Left lung (tissue), 10 donors: ENCODE results near the gene SLU7. TPM values are rescaled to one million over a fixed set of nuclear protein-coding genes. Genes with fewer than 3 reads are reported as not detected.
A peak's percentile ranks its signal among the peaks of the same experiment; 100 is the strongest.

ENCODE experiments used
- ATAC-seq: fragments of 200-7000 bp; cut with Tn5 transposase; one replicate; pipeline ENCODE4 v1.9.1; 2020; ENCODE audit warnings: moderate library complexity
- DNase-seq, 4 donors: peaks; one replicate each; pipeline ENCODE4 v3.0.0-alpha.2; 2013 to 2020
- H3K27ac ChIP-seq, 2 donors: fragments of 200-600 bp; sonication (generic) in 1 of 2; one replicate each; pipeline versions ENCODE4 v1.5.0 to v1.8.0; 2020 to 2021
- H3K27me3 ChIP-seq, 2 donors: fragments of 200-600 bp; sonication (generic) in 1 of 2; one replicate each; pipeline versions ENCODE4 v1.5.0 to v1.8.0; 2020 to 2021
- H3K36me3 ChIP-seq, 2 donors: fragments of 200-600 bp; sonication (generic) in 1 of 2; one replicate each; pipeline versions ENCODE4 v1.5.0 to v1.8.0; 2020 to 2021
- H3K4me1 ChIP-seq, 2 donors: fragments of 200-600 bp; one replicate each; pipeline ENCODE4 v1.8.0; 2021
- H3K4me3 ChIP-seq, 2 donors: fragments of 200-600 bp; sonication (generic) in 1 of 2; one replicate each; pipeline versions ENCODE4 v1.5.0 to v1.8.0; 2020 to 2021; ENCODE audit warnings: mild to moderate bottlenecking in 1 of 2
- H3K9me3 ChIP-seq, 2 donors: fragments of 200-600 bp; sonication (generic) in 1 of 2; one replicate each; pipeline versions ENCODE4 v1.5.0 to v1.8.0; 2020 to 2021
- CTCF ChIP-seq, 2 donors: fragments of 200-600 bp; sonication (generic) in 1 of 2; IDR thresholded peaks; one replicate each; pipeline versions ENCODE4 v1.5.0 to v1.8.0; 2021; ENCODE audit warnings: antibody characterized with exemption in 2 of 2
- intact Hi-C, 2 donors: fragments of 100-400 bp; cut with DNase I; formaldehyde crosslinking; loops; one replicate each; pipeline versions ENCODE4 v1.11.2 to v1.14.2; 2022
- polyA plus RNA-seq, 6 donors: library from polyadenylated mRNA; unstranded; fragments of 120-200 nt; gene quantifications; one replicate each; pipeline ENCODE4 v1.2.1, GENCODE V29; 2013; ENCODE audit not compliant: insufficient read length in 6 of 6
- total RNA-seq, 2 donors: library from RNA; stranded (reverse); fragmentation: NEBNext Ultra II Directional; extraction: Animal tissue kit (Norgen Biotek cat#: 25700); gene quantifications; one replicate each; pipeline ENCODE4 v1.2.1, GENCODE V29; 2021
- donor health status: DM: no; HTN: yes; CAD: no.
- donor health status: DM: no; HTN: no; CAD: no.

SLU7 gene
- total and polyA plus RNA-seq, 8 donors = 36.1 to 74.1 (median 58.5) TPM

DNA sequence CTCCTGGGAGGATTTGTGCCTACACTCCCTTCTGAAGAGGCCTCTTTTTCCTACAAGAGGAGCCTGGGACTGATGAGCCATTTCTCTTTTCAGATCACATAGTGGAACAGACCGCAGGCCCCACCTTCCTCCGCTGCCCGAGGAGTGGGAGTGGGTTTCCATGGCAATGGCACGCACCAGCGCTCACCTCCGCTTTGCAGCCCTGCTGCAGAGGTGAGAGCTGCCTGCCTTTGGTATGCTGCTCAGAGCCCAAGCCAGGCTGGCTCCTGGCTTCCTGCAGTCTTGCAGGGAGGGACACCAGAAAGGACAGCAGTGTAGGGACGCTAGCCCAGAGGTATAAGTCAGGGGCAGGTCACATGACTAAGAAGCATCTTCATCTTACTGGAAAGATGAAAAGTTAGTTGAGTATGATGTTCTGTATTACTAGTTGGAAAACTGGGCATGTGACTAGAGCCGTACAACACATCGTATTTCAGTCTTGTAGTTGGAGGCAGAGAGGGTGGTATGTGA lies 15.2 kb upstream of the SLU7 start:
- Histone ChIP-seq H3K27ac (no peak overlapping the region), H3K4me1 (peaks cover 7% of the 10 kb centered on the region in 2 donors), H3K36me3 (no peaks in the 10 kb centered on the region), H3K9me3 (no peaks in the 10 kb centered on the region), H3K4me3 (no peak overlapping the region), H3K27me3 (no peaks in the 10 kb centered on the region)
- intact Hi-C loops = no loop called here
- DNase-seq = peak in 1 of 4 donors; percentile 78
- no peak for TF ChIP-seq CTCF (IDR thresholded peaks at IDR 0.05)
- ATAC-seq = peak; percentile 61

- H3K36me3 ChIP-seq = no peaks in the 10 kb centered on the region
- ATAC-seq = no peak
- no peak for DNase-seq
- no peak for TF ChIP-seq CTCF (IDR thresholded peaks at IDR 0.05)
- no peak overlapping the region for H3K27ac ChIP-seq
- intact Hi-C loops = no loop called here
- H3K9me3 ChIP-seq = no peaks in the 10 kb centered on the region
- no peaks in the 10 kb centered on the region for H3K27me3 ChIP-seq
- no peak overlapping the region for H3K4me3 ChIP-seq
- H3K4me1 ChIP-seq = no peaks in the 10 kb centered on the region
Measured at GRCh38 chr5:160432787-160433186, 13.9 kb upstream of the SLU7 start.

- H3K9me3 ChIP-seq = no peaks in the 10 kb centered on the region
- TF ChIP-seq CTCF (IDR thresholded peaks at IDR 0.05) = no peak
- no peak overlapping the region for H3K27ac ChIP-seq
- intact Hi-C loops = no loop called here
- H3K4me1 ChIP-seq = no peaks in the 10 kb centered on the region
- ATAC-seq (no peak), DNase-seq (no peak)
- H3K27me3 ChIP-seq = no peaks in the 10 kb centered on the region
- H3K4me3 ChIP-seq = no peak overlapping the region
- H3K36me3 ChIP-seq = no peaks in the 10 kb centered on the region
Measured at GRCh38 chr5:160432196-160432595, 13.3 kb upstream of the SLU7 start.

DNA sequence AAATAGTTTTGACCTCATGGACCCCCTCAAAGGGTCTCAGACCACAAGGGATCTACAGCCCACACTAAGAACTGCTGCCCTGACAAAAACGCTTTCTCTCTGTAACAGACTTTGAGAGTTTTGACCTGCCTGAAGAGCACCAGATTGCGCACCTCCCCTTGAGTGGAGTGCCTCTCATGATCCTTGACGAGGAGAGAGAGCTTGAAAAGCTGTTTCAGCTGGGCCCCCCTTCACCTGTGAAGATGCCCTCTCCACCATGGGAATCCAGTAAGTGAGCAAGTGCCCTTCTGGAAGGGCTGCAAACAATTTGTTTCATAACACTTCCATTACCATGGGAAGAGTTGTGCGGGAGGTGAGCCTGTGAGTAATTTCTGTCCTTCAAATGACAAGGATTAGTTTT lies 8.7 kb upstream of the SLU7 start:
- Histone ChIP-seq H3K27me3 (no peaks in the 10 kb centered on the region), H3K4me1 (peaks cover 0 to 18% of the 10 kb centered on the region in 2 donors), H3K9me3 (no peaks in the 10 kb centered on the region), H3K27ac (no peak overlapping the region), H3K4me3 (no peak overlapping the region), H3K36me3 (no peaks in the 10 kb centered on the region)
- ATAC-seq = peak; percentile 80
- TF ChIP-seq CTCF (IDR thresholded peaks at IDR 0.05) = no peak
- intact Hi-C loops = no loop called here
- peak in 2 of 4 donors; percentile 40 to 69 for DNase-seq

DNA sequence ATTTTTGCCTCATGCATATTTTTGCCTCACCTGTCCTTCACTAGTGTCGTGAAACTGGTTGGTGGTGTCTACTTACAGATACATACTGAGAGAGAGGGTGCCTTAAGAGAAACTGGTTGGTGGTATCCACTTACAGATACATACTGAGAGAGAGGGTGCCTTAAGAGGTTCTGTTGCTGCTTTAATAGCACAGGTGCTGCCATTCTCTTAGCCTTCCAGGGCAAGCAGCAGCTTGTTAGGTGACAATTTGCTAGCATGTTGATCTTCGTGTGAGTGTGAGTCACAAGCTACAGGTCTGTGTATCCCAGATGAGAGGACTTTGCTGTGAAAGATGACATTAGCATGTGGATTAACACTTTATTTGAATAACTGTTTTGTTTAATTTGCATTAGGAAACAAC lies 4.2 kb upstream of the SLU7 start:
- no peak for DNase-seq
- H3K36me3 ChIP-seq = no peaks in the 10 kb centered on the region
- ATAC-seq = no peak
- H3K4me1 ChIP-seq = peaks cover 2 to 47% of the 10 kb centered on the region in 2 donors
- H3K27me3 ChIP-seq = no peaks in the 10 kb centered on the region
- no peaks in the 10 kb centered on the region for H3K9me3 ChIP-seq
- H3K27ac ChIP-seq = no peak overlapping the region
- no peak for TF ChIP-seq CTCF (IDR thresholded peaks at IDR 0.05)
- no peak overlapping the region for H3K4me3 ChIP-seq
- intact Hi-C loops = no loop called here
